GM12891 (cell line): ENCODE data around the gene TJP3.

Experiments
- PAX5 ChIP-seq: IDR thresholded peaks from 2 replicates; pipeline ENCODE4 v1.6.1; 2011; ENCODE audit warnings: low read length, moderate library complexity, mild to moderate bottlenecking; ENCODE audit not compliant: insufficient read depth, severe bottlenecking
- POLR2A ChIP-seq: IDR thresholded peaks from 2 replicates; pipeline ENCODE4 v1.6.1; 2011; ENCODE audit warnings: low read depth, low read length, control low read depth
- POLR2AphosphoS5 ChIP-seq: IDR thresholded peaks from 2 replicates; pipeline ENCODE4 v1.6.1; 2011; ENCODE audit warnings: low read depth, low read length, control low read depth
- SPI1 ChIP-seq: IDR thresholded peaks from 2 replicates; pipeline ENCODE4 v1.6.1; 2011; ENCODE audit warnings: low read depth, low read length, control low read depth
- TAF1 ChIP-seq: IDR thresholded peaks from 2 replicates; pipeline ENCODE4 v1.6.1; 2011; ENCODE audit warnings: low read depth, low read length, control low read depth

DNA sequence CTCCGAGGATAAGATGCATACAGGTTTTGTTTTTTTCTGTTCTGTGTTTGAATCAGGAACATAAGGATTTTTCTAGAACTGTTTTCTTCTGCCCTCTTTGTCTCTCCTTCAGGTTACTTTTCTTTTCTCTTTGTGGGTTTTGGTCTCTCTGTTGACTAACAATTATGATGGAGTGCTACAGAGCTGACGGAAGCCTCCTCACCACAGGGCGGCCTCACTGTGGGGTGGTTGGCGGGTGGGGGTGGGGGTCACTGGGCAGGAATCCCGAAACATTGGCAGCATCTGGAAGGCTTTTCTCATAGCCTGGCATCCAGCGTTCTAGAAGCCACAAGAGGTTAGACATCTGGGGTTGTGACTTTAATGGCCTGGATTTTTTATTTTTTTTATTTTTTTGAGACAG, 90.0 kb downstream of the TJP3 start:
- no peak for TF ChIP-seq POLR2AphosphoS5
- no peak for TF ChIP-seq POLR2A
- TF ChIP-seq TAF1, result no peak
- TF ChIP-seq SPI1, result no peak
- TF ChIP-seq PAX5, result no peak
